ENCODE results near the gene C1QL4.
A peak's percentile ranks its signal among the peaks of the same experiment; 100 is the strongest.

Gene C1QL4

GRCh38 chr12:49367381-49368239 is 30.6 kb upstream of the C1QL4 start, which contains the start of gene SPATS2:
SPATS2 (plus strand) TSS chr12:49367462; CDS start chr12:49461013, 93,551 bp downstream.
- H3K4me3 ChIP-seq (replicated peaks; ENCODE audit: insufficient read depth, low read length) = peak within 1 kb of the TSS; percentile 68
- TF ChIP-seq CTCF (IDR thresholded peaks at IDR 0.05; ENCODE audit: insufficient read depth, low read length) (no peak), POLR2AphosphoS5 (IDR thresholded peaks at IDR 0.05; ENCODE audit: low read depth) (no peak; the same call in none of the 2 replicates), REST (IDR thresholded peaks at IDR 0.05; ENCODE audit: insufficient replicate concordance, low read depth) (no peak), SPI1 (IDR thresholded peaks at IDR 0.05; ENCODE audit: borderline replicate concordance, low read depth) (no peak; the same call in 1 of the 2 replicates)
- H3K27ac ChIP-seq (replicated peaks) = peak within 1 kb of the TSS; percentile 97
- no peak for DNase-seq (ENCODE audit: low read depth in 1 of 2, low spot score in 1 of 2)
- H3K27me3 ChIP-seq (ENCODE audit: insufficient read depth, poor library complexity, severe bottlenecking) = no peaks in the 10 kb centered on the region

GRCh38 chr12:49366652-49367380 is 29.8 kb upstream of the C1QL4 start:
- Histone ChIP-seq H3K27me3 (ENCODE audit: insufficient read depth, poor library complexity, severe bottlenecking) (no peaks in the 10 kb centered on the region), H3K4me3 (replicated peaks; ENCODE audit: insufficient read depth, low read length) (peak overlapping the region; percentile 68), H3K27ac (replicated peaks) (peak overlapping the region; percentile 97)
- DNase-seq (ENCODE audit: low read depth in 1 of 2, low spot score in 1 of 2) = peak; percentile 87 to 90
- TF ChIP-seq CTCF (IDR thresholded peaks at IDR 0.05; ENCODE audit: insufficient read depth, low read length) (no peak), POLR2AphosphoS5 (IDR thresholded peaks at IDR 0.05; ENCODE audit: low read depth) (peak; percentile 62; the same call in 1 of the 2 replicates), SPI1 (IDR thresholded peaks at IDR 0.05; ENCODE audit: borderline replicate concordance, low read depth) (no peak), REST (IDR thresholded peaks at IDR 0.05; ENCODE audit: insufficient replicate concordance, low read depth) (peak; percentile 18), GABPA (IDR thresholded peaks at IDR 0.05; ENCODE audit: low read depth) (no peak)

DNA sequence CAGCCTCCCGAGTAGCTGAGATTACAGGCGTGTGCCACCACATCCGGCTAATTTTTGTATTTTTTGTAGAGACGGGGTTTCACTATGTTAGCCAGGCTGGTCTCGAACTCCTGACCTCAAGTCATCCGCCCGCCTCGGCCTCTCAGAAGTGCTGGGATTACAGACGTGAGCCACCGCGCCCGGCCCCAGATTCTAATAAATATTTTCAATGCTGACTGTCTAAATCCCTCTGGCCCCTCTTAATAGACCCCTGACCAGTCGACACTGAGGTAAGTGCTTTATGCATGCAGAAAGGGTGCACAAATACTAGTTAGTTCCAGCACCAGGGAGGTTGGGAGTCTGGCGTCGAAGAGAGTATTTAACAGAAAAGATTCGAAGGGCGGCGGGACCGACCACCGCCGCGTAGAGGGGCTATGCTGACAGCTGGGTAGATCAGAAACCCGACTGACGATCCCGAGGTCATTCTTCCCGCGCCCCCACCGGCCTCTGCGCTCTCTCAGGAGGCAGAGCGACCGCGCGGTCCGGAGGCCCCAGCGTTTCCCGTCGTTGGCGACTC is 29.2 kb upstream of the C1QL4 start:
- no peak for DNase-seq (ENCODE audit: low read depth in 1 of 2, low spot score in 1 of 2)
- H3K4me3 ChIP-seq (replicated peaks; ENCODE audit: insufficient read depth, low read length) = peak overlapping the region; percentile 68
- TF ChIP-seq SPI1 (IDR thresholded peaks at IDR 0.05; ENCODE audit: borderline replicate concordance, low read depth) (no peak), CTCF (IDR thresholded peaks at IDR 0.05; ENCODE audit: insufficient read depth, low read length) (no peak), GABPA (IDR thresholded peaks at IDR 0.05; ENCODE audit: low read depth) (0 out of 2 replicates have a peak, but pooled peaks have one; percentile 17), POLR2AphosphoS5 (IDR thresholded peaks at IDR 0.05; ENCODE audit: low read depth) (no peak)
- H3K27me3 ChIP-seq (ENCODE audit: insufficient read depth, poor library complexity, severe bottlenecking) = no peaks in the 10 kb centered on the region
- H3K27ac ChIP-seq (replicated peaks) = peak overlapping the region; percentile 97
